Upper lobe of left lung (tissue), 4 donors: Measurements from ENCODE around the gene IBTK.

ENCODE experiments used
- CTCF ChIP-seq, 6 experiments: fragments of 450-650 bp in 4 of 6; fragments of 200-600 bp in 2 of 6; sonication (generic) in 2 of 6; IDR thresholded peaks; one replicate each; pipeline ENCODE4 v1.5.1; 2016 to 2019; ENCODE audit warnings: antibody characterized with exemption in 6 of 6
- POLR2A ChIP-seq, 4 donors: fragments of 450-650 bp; IDR thresholded peaks; one replicate each; pipeline ENCODE4 v1.5.1; 2016 to 2017; ENCODE audit warnings: antibody characterized with exemption in 4 of 4, mild to moderate bottlenecking in 2 of 4

GRCh38 chr6:82240186-82240585, 7.4 kb downstream of the IBTK start:
- no peak for TF ChIP-seq CTCF (IDR thresholded peaks at IDR 0.05)
- TF ChIP-seq POLR2A (IDR thresholded peaks at IDR 0.05), result no peak
